HL-60 (cell line): Measurements from ENCODE around the gene GRM8.

ENCODE experiments used
- POLR2AphosphoS5 ChIP-seq: IDR thresholded peaks from 2 replicates; pipeline ENCODE4 v1.6.1; 2012; ENCODE audit warnings: low read depth
- SPI1 ChIP-seq: IDR thresholded peaks from 2 replicates; pipeline ENCODE4 v1.6.1; 2012; ENCODE audit warnings: low read depth, mild to moderate bottlenecking, borderline replicate concordance
- TF ChIP-seq, protein P1 (sequence below): IDR thresholded peaks from one replicate; pipeline ENCODE4 v1.5.1; 2011; ENCODE audit warnings: low read length, control low read depth, inconsistent platforms; ENCODE audit not compliant: insufficient read depth

- TF ChIP-seq, protein P1, sequence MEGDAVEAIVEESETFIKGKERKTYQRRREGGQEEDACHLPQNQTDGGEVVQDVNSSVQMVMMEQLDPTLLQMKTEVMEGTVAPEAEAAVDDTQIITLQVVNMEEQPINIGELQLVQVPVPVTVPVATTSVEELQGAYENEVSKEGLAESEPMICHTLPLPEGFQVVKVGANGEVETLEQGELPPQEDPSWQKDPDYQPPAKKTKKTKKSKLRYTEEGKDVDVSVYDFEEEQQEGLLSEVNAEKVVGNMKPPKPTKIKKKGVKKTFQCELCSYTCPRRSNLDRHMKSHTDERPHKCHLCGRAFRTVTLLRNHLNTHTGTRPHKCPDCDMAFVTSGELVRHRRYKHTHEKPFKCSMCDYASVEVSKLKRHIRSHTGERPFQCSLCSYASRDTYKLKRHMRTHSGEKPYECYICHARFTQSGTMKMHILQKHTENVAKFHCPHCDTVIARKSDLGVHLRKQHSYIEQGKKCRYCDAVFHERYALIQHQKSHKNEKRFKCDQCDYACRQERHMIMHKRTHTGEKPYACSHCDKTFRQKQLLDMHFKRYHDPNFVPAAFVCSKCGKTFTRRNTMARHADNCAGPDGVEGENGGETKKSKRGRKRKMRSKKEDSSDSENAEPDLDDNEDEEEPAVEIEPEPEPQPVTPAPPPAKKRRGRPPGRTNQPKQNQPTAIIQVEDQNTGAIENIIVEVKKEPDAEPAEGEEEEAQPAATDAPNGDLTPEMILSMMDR, result no peak
- TF ChIP-seq POLR2AphosphoS5, result no peak
- TF ChIP-seq SPI1, result no peak
These were observed 462.0 kb downstream of the GRM8 start for GRCh38 chr7:126790763-126791162.
